Stomach (tissue), 9 donors: ENCODE measurements around the gene GFAP. TPM values are rescaled to one million over a fixed set of nuclear protein-coding genes. Genes with fewer than 3 reads are reported as not detected.

Source experiments
- DNase-seq, 2 donors: peaks; one replicate each; pipeline versions ENCODE4 v3.0.0 to v3.0.0-alpha.2; 2013 to 2019
- H3K27ac ChIP-seq, 5 donors: fragments of 200-600 bp in 4 of 5; sonication (generic) in 4 of 5; one replicate each; pipeline ENCODE4 v1.5.1; 2013 to 2019; ENCODE audit warnings: mild to moderate bottlenecking in 1 of 5, moderate library complexity in 1 of 5
- H3K27me3 ChIP-seq, 3 donors: fragments of 200-600 bp; sonication (generic); one replicate each; pipeline ENCODE4 v1.5.1; 2017 to 2019; ENCODE audit warnings: mixed run types in 1 of 3
- H3K36me3 ChIP-seq, 4 donors: fragments of 200-600 bp; sonication (generic); 1 replicate in 3 of 4; 2 replicates in 1 of 4; pipeline ENCODE4 v1.5.1; 2016 to 2019
- H3K4me1 ChIP-seq, 4 donors: fragments of 200-600 bp; sonication (generic); one replicate each; pipeline ENCODE4 v1.5.1; 2016 to 2019
- H3K4me3 ChIP-seq, 4 donors: fragments of 200-600 bp; sonication (generic) in 3 of 4; one replicate each; pipeline ENCODE4 v1.5.1; 2016 to 2019; ENCODE audit warnings: mild to moderate bottlenecking in 1 of 4
- H3K9me3 ChIP-seq, 4 donors: fragments of 200-600 bp; sonication (generic); one replicate each; pipeline ENCODE4 v1.5.1; 2016 to 2019
- CTCF ChIP-seq, 7 experiments: fragments of 450-650 bp in 4 of 7; fragments of 200-600 bp in 3 of 7; sonication (generic) in 3 of 7; IDR thresholded peaks; one replicate each; pipeline ENCODE4 v1.5.1; 2016 to 2019; ENCODE audit warnings: antibody characterized with exemption in 7 of 7, control low read depth in 2 of 7, mild to moderate bottlenecking in 1 of 7
- EP300 ChIP-seq: sonication (generic); formaldehyde crosslinking; IDR thresholded peaks from one replicate; pipeline ENCODE4 v1.6.1; 2017; ENCODE audit warnings: antibody characterized with exemption
- POLR2A ChIP-seq, 4 donors: fragments of 450-650 bp; IDR thresholded peaks; one replicate each; pipeline ENCODE4 v1.6.1; 2016; ENCODE audit warnings: antibody characterized with exemption in 4 of 4, control low read depth in 2 of 4, mild to moderate bottlenecking in 1 of 4, moderate library complexity in 1 of 4
- POLR2AphosphoS5 ChIP-seq, 3 donors: sonication (generic); formaldehyde crosslinking; IDR thresholded peaks; one replicate each; pipeline ENCODE4 v1.6.1; 2016; ENCODE audit warnings: antibody characterized with exemption in 3 of 3
- WGBS, 5 donors: extraction: QIAGEN DNeasy Blood & Tissue Kit in 3 of 5; methylation state at CpG; one replicate each; pipeline versions ENCODE4 v1.1.5 to v1.1.7; 2013 to 2018; 5-methylcytosine and 5-hydroxymethylcytosine counted together
- intact Hi-C: fragments of 100-400 bp; cut with DNase I; formaldehyde crosslinking; loops from one replicate; pipeline ENCODE4 v1.15.1; 2023; ENCODE audit warnings: low total_unique reads
- polyA plus RNA-seq, 3 donors: library from polyadenylated mRNA; stranded (reverse); fragments of 200-250 nt; gene quantifications; one replicate each; pipeline ENCODE4 v1.2.3, GENCODE V29; 2013
- total RNA-seq, 5 donors: library from RNA; depleted of rRNA; stranded (reverse); fragments of >200 nt; gene quantifications; one replicate each; pipeline versions ENCODE4 v1.1.0 to v1.2.3, GENCODE V29; 2014 to 2016
- donor health status: healthy with polysubstance abuse.
- donor health status: Bipolar disorder and iron deficiency.
- donor health status: healthy.

Gene GFAP
- total and polyA plus RNA-seq, 8 donors, result 0.15 to 9.7 (median 0.80) TPM; not detected in 4

GRCh38 chr17:44915862-44916780 lies 821 bp upstream of the GFAP start:
- 76 to 82% (median 79%) methylated on average over 11 of the region's 11 CpGs for WGBS, 5 donors
- DNase-seq, result no peak
- H3K9me3 ChIP-seq, result no peaks in the 10 kb centered on the region
- intact Hi-C loops, result loop anchor here (10.0 kb wide), 1 partner anchor 189 kb away; no protein-coding TSS in a partner anchor
- no peaks in the 10 kb centered on the region for H3K36me3 ChIP-seq
- H3K4me3 ChIP-seq, result no peak overlapping the region
- peak overlapping the region in 3 of 5 donors; percentile 38 to 53 (median 51) for H3K27ac ChIP-seq
- H3K27me3 ChIP-seq, result peaks cover 0 to 51% (median 25%) of the 10 kb centered on the region in 3 donors
- TF ChIP-seq POLR2A (IDR thresholded peaks at IDR 0.05) (no peak), POLR2AphosphoS5 (IDR thresholded peaks at IDR 0.05) (no peak), CTCF (IDR thresholded peaks at IDR 0.05) (no peak), EP300 (no peak)
- peaks cover 7 to 32% (median 20%) of the 10 kb centered on the region in 4 donors for H3K4me1 ChIP-seq

GRCh38 chr17:44914698-44915271 lies 515 bp downstream of the GFAP start:
- Histone ChIP-seq H3K4me1 (peaks cover 8 to 31% (median 18%) of the 10 kb centered on the region in 4 donors), H3K4me3 (no peak overlapping the region), H3K27me3 (peaks cover 0 to 51% (median 20%) of the 10 kb centered on the region in 3 donors), H3K9me3 (no peaks in the 10 kb centered on the region), H3K27ac (no peak overlapping the region), H3K36me3 (no peaks in the 10 kb centered on the region)
- intact Hi-C loops, result loop anchor here (10.0 kb wide), 1 partner anchor 190 kb away; no protein-coding TSS in a partner anchor
- DNase-seq, result no peak
- no peak for TF ChIP-seq POLR2AphosphoS5 (IDR thresholded peaks at IDR 0.05)
- TF ChIP-seq POLR2A (IDR thresholded peaks at IDR 0.05), result no peak
- no peak for TF ChIP-seq EP300
- no peak for TF ChIP-seq CTCF (IDR thresholded peaks at IDR 0.05)
- 79 to 90% (median 86%) methylated on average over 18 to 19 of the region's 19 CpGs for WGBS, 5 donors

- 79 to 88% (median 84%) methylated on average over 4 of the region's 4 CpGs for WGBS, 5 donors
- no peak for DNase-seq
- H3K4me3 ChIP-seq, result no peak overlapping the region
These were observed 1.2 kb downstream of the GFAP start for GRCh38 chr17:44914148-44914547.

More at GRCh38 chr17:44914148-44914547, 1.2 kb downstream of the GFAP start:
- TF ChIP-seq POLR2AphosphoS5 (IDR thresholded peaks at IDR 0.05) (no peak), CTCF (IDR thresholded peaks at IDR 0.05) (no peak), POLR2A (IDR thresholded peaks at IDR 0.05) (no peak), EP300 (no peak)
- Histone ChIP-seq H3K27me3 (peaks cover 0 to 53% (median 20%) of the 10 kb centered on the region in 3 donors), H3K36me3 (no peaks in the 10 kb centered on the region), H3K27ac (no peak overlapping the region), H3K4me1 (peaks cover 8 to 31% (median 18%) of the 10 kb centered on the region in 4 donors), H3K9me3 (no peaks in the 10 kb centered on the region)
- intact Hi-C loops, result loop anchor here (10.0 kb wide), 1 partner anchor 191 kb away; no protein-coding TSS in a partner anchor
